ENCODE measurements around the gene POM121L2.

POM121L2 gene

GRCh38 chr6:27312146-27312949 lies at the start of gene POM121L2:
Gene POM121L2, minus strand, starts transcription at chr6:27312273. Its CDS starts 103 bp downstream, at chr6:27312170.
- no peak for DNase-seq (ENCODE audit: low read depth)

- no peak for DNase-seq (ENCODE audit: low read depth)
These were observed 47.2 kb upstream of the POM121L2 start for GRCh38 chr6:27359231-27359630.

GRCh38 chr6:27358786-27359185 lies 46.7 kb upstream of the POM121L2 start:
- no peak for DNase-seq (ENCODE audit: low read depth)

GRCh38 chr6:27352850-27353249 lies 40.8 kb upstream of the POM121L2 start:
- DNase-seq (ENCODE audit: low read depth), result no peak

GRCh38 chr6:27334141-27334540 lies 22.1 kb upstream of the POM121L2 start:
- no peak for DNase-seq (ENCODE audit: low read depth)

GRCh38 chr6:27333642-27334040 lies 21.6 kb upstream of the POM121L2 start:
- no peak for DNase-seq (ENCODE audit: low read depth)

- DNase-seq (ENCODE audit: low read depth), result no peak
These were observed 20.9 kb upstream of the POM121L2 start for GRCh38 chr6:27332692-27333641.

GRCh38 chr6:27327023-27327738 lies 15.1 kb upstream of the POM121L2 start:
- no peak for DNase-seq (ENCODE audit: low read depth)

- DNase-seq (ENCODE audit: low read depth), result no peak
These were observed 9.8 kb upstream of the POM121L2 start for GRCh38 chr6:27321901-27322300.

GRCh38 chr6:27321370-27321769 lies 9.3 kb upstream of the POM121L2 start:
- DNase-seq (ENCODE audit: low read depth), result no peak

- DNase-seq (ENCODE audit: low read depth), result no peak
These were observed 6.9 kb upstream of the POM121L2 start for GRCh38 chr6:27318973-27319372.

GRCh38 chr6:27314046-27314445 lies 2.0 kb upstream of the POM121L2 start:
- no peak for DNase-seq (ENCODE audit: low read depth)

GRCh38 chr6:27312950-27313271 lies 838 bp upstream of the POM121L2 start:
- DNase-seq (ENCODE audit: low read depth), result no peak

GRCh38 chr6:27311806-27312145 lies 297 bp downstream of the POM121L2 start:
- DNase-seq (ENCODE audit: low read depth), result no peak

- DNase-seq (ENCODE audit: low read depth), result no peak
These were observed 8.3 kb downstream of the POM121L2 start for GRCh38 chr6:27303613-27304272.

- DNase-seq (ENCODE audit: low read depth), result no peak
These were observed 14.0 kb downstream of the POM121L2 start for GRCh38 chr6:27297857-27298730.

GRCh38 chr6:27297484-27297856 lies 14.6 kb downstream of the POM121L2 start:
- no peak for DNase-seq (ENCODE audit: low read depth)

GRCh38 chr6:27296106-27296783 lies 15.8 kb downstream of the POM121L2 start:
- DNase-seq (ENCODE audit: low read depth), result no peak

- DNase-seq (ENCODE audit: low read depth), result no peak
These were observed 16.6 kb downstream of the POM121L2 start for GRCh38 chr6:27295301-27296079.

GRCh38 chr6:27294409-27294808 lies 17.7 kb downstream of the POM121L2 start:
- no peak for DNase-seq (ENCODE audit: low read depth)

All from stimulated activated CD8-positive, alpha-beta memory T cell treated with anti-CD3 and anti-CD28 coated beads, Interleukin-7, amount 100 ng/mL, for 24 hours (primary cell).